NCI-H1092 (cell line): ENCODE measurements around the gene FXYD7.

Experiments
- DNase-seq: peaks from one replicate; lab custom pipeline; 2025; lab: John Stamatoyannopoulos, UW

FXYD7 gene

DNA sequence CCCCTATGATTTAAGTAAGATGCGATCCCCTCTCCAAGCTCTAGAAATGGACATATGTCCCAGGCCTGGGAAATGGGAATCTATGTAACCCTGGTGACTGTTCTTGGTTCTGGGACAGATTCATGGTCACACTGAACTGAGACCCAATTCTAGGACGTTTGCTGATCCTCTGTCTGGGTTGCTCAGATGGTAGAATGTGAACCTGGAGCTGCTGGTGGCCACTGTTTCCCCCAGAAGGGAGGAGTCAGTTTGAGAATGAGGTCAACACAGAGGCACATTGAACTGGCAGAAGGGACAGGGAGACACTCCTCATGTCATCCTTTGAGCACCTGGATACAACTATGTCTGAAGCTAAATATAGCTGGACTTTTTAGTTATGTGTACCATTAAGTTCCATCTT lies 56.4 kb downstream of the FXYD7 start:
- no peak for DNase-seq

- no peak for DNase-seq
Measured at GRCh38 chr19:35202722-35203688, 60.0 kb downstream of the FXYD7 start.
